SK-N-SH (cell line): Measurements from ENCODE around the gene MBP. TPM values are rescaled to one million over a fixed set of nuclear protein-coding genes. Genes with fewer than 3 reads are reported as not detected.

Experiments
- CTCF ChIA-PET: fragments of 300-600, 350-600 bp; formaldehyde crosslinking; extraction: SDS; loops from one replicate; lab custom pipeline; 2021; lab: Yijun Ruan, JAX
- POLR2A ChIA-PET: fragments of 350-600 bp; sonication (Branson Sonifier 250); formaldehyde crosslinking; extraction: SDS; loops from one replicate; lab custom pipeline; 2020; ENCODE audit warnings: antibody characterized with exemption, inconsistent platforms; lab: Yijun Ruan, JAX
- DNase-seq: peaks from one replicate; pipeline ENCODE4 v3.0.0; 2012
- H2AFZ ChIP-seq: fragments of 200-600 bp; sonication (generic); 2 replicates; pipeline ENCODE4 v1.8.1; 2016; ENCODE audit warnings: antibody characterized with exemption, mild to moderate bottlenecking, low read depth
- H3F3A ChIP-seq: fragments of 200-600 bp; sonication (generic); replicated peaks from 2 replicates; pipeline ENCODE3; 2016; ENCODE audit warnings: antibody characterized with exemption, mild to moderate bottlenecking; ENCODE audit not compliant: insufficient read depth
- H3K27ac ChIP-seq, 2 experiments: fragments of 200-500 bp in 1 of 2; fragments of 200-600 bp in 1 of 2; sonication (Bioruptor generic) in 1 of 2; sonication (generic), shearing (Covaris generic) in 1 of 2; 2 replicates each; pipeline versions ENCODE4 v1.5.1 to v1.6.1; 2014 to 2016; ENCODE audit warnings: low read depth in 2 of 2, inconsistent platforms in 1 of 2, low read length in 1 of 2, mild to moderate bottlenecking in 1 of 2, mixed read lengths in 1 of 2
- H3K27me3 ChIP-seq: fragments of 200-600 bp; sonication (generic), shearing (Covaris generic); 2 replicates; pipeline ENCODE4 v1.6.1; 2016; ENCODE audit warnings: mixed run types; ENCODE audit not compliant: insufficient read depth
- H3K36me3 ChIP-seq, 2 experiments: fragments of 200-500 bp in 1 of 2; fragments of 200-600 bp in 1 of 2; sonication (Bioruptor generic) in 1 of 2; sonication (generic) in 1 of 2; replicated peaks in 1 of 2; 2 replicates each; pipeline versions ENCODE3 to v1.5.1; 2014 to 2016; ENCODE audit warnings: low read length in 1 of 2, mild to moderate bottlenecking in 1 of 2; ENCODE audit not compliant: insufficient read depth in 2 of 2, control insufficient read depth in 1 of 2
- H3K4me1 ChIP-seq, 2 experiments: fragments of 200-500 bp in 1 of 2; fragments of 200-600 bp in 1 of 2; sonication (Bioruptor generic) in 1 of 2; sonication (generic), shearing (Covaris generic) in 1 of 2; 2 replicates each; pipeline versions ENCODE4 v1.5.1 to v1.6.1; 2014 to 2016; ENCODE audit warnings: low read depth in 1 of 2, low read length in 1 of 2, mixed run types in 1 of 2; ENCODE audit not compliant: insufficient read depth in 2 of 2, control insufficient read depth in 1 of 2
- H3K4me2 ChIP-seq: fragments of 200-600 bp; sonication (generic), shearing (Covaris generic); 2 replicates; pipeline ENCODE4 v1.6.1; 2017; ENCODE audit warnings: mixed run types
- H3K4me3 ChIP-seq, 2 experiments: fragments of 200-500 bp in 1 of 2; fragments of 200-600 bp in 1 of 2; sonication (Bioruptor generic) in 1 of 2; sonication (generic), shearing (Covaris generic) in 1 of 2; 2 replicates each; pipeline versions ENCODE4 v1.5.1 to v1.8.1; 2014 to 2016; ENCODE audit warnings: low read depth in 2 of 2, inconsistent platforms in 1 of 2, low read length in 1 of 2, mild to moderate bottlenecking in 1 of 2, mixed read lengths in 1 of 2, moderate library complexity in 1 of 2
- H3K79me2 ChIP-seq: fragments of 200-600 bp; sonication (generic); 2 replicates; pipeline ENCODE4 v1.8.1; 2017; ENCODE audit warnings: mild to moderate bottlenecking; ENCODE audit not compliant: insufficient read depth
- H3K9ac ChIP-seq: fragments of 200-600 bp; sonication (generic); 2 replicates; pipeline ENCODE4 v1.6.1; 2017; ENCODE audit warnings: mixed run types
- H3K9me2 ChIP-seq: fragments of 200-600 bp; sonication (generic); 2 replicates; pipeline ENCODE4 v1.6.1; 2017; ENCODE audit warnings: mixed run types
- H3K9me3 ChIP-seq: fragments of 200-600 bp; sonication (generic); 2 replicates; pipeline ENCODE4 v1.6.1; 2017; ENCODE audit warnings: mixed run types, mild to moderate bottlenecking, moderate library complexity
- H4K20me1 ChIP-seq: fragments of 200-600 bp; sonication (generic); 2 replicates; pipeline ENCODE4 v1.6.1; 2017; ENCODE audit warnings: mild to moderate bottlenecking, mixed run types; ENCODE audit not compliant: insufficient read depth
- FOSL2 ChIP-seq: IDR thresholded peaks from 2 replicates; pipeline ENCODE4 v1.4.0; 2012; ENCODE audit warnings: low read depth, mild to moderate bottlenecking, moderate library complexity, borderline replicate concordance
- JUND ChIP-seq: IDR thresholded peaks from 2 replicates; pipeline ENCODE4 v1.4.0; 2012
- MEF2A ChIP-seq: IDR thresholded peaks from 2 replicates; pipeline ENCODE4 v1.4.0; 2012; ENCODE audit warnings: low read depth, borderline replicate concordance
- MXI1 ChIP-seq: IDR thresholded peaks from 2 replicates; pipeline ENCODE4 v1.6.1; 2012; ENCODE audit warnings: mild to moderate bottlenecking, low read depth, low read length, improper control_type of control experiment
- NFIC ChIP-seq: IDR thresholded peaks from 2 replicates; pipeline ENCODE4 v1.4.0; 2012; ENCODE audit warnings: borderline replicate concordance
- NRF1 ChIP-seq: IDR thresholded peaks from 2 replicates; pipeline ENCODE4 v1.6.1; 2012; ENCODE audit warnings: low read depth, mild to moderate bottlenecking, low read length
- RAD21 ChIP-seq: IDR thresholded peaks from 2 replicates; pipeline ENCODE4 v1.6.1; 2012; ENCODE audit warnings: mild to moderate bottlenecking, low read length
- RFX5 ChIP-seq: IDR thresholded peaks from 2 replicates; pipeline ENCODE4 v1.6.1; 2012; ENCODE audit warnings: mild to moderate bottlenecking, improper control_type of control experiment, low read length
- RXRA ChIP-seq: IDR thresholded peaks from 2 replicates; pipeline ENCODE4 v1.4.0; 2012; ENCODE audit warnings: low read depth, mild to moderate bottlenecking, borderline replicate concordance
- SIN3A ChIP-seq: IDR thresholded peaks from 2 replicates; pipeline ENCODE4 v1.6.1; 2012; ENCODE audit warnings: low read depth, mild to moderate bottlenecking, low read length, moderate library complexity, borderline replicate concordance
- SMC3 ChIP-seq: IDR thresholded peaks from 2 replicates; pipeline ENCODE4 v1.6.1; 2012; ENCODE audit warnings: low read depth, low read length, improper control_type of control experiment
- TAF1 ChIP-seq: IDR thresholded peaks from 2 replicates; pipeline ENCODE4 v1.6.1; 2012; ENCODE audit warnings: low read depth, mild to moderate bottlenecking, low read length, moderate library complexity, borderline replicate concordance
- TCF12 ChIP-seq: IDR thresholded peaks from 2 replicates; pipeline ENCODE4 v1.4.0; 2012
- USF1 ChIP-seq: IDR thresholded peaks from 2 replicates; pipeline ENCODE4 v1.4.0; 2012; ENCODE audit warnings: low read depth, borderline replicate concordance
- USF2 ChIP-seq: fragments of 150-350 bp; IDR thresholded peaks from 2 replicates; pipeline ENCODE4 v1.6.1; 2017; ENCODE audit warnings: antibody characterized with exemption, low read length, low read depth, borderline replicate concordance
- ZBTB33 ChIP-seq: IDR thresholded peaks from 2 replicates; pipeline ENCODE4 v1.4.0; 2012; ENCODE audit warnings: low read depth, borderline replicate concordance
- WGBS: methylation state at CpG from one replicate; pipeline ENCODE4 v1.1.6; 2017; ENCODE audit warnings: low lambda C conversion rate; 5-methylcytosine and 5-hydroxymethylcytosine counted together
- polyA plus RNA-seq, 3 experiments: library from polyadenylated mRNA; depleted of rRNA; stranded (reverse); fragments of >200 nt; gene quantifications; 2 replicates each; pipeline ENCODE4 v1.2.3, GENCODE V29; 2012

The MBP gene
- polyA plus RNA-seq, 1 of the 3 experiments (the other 2 are of a cell fraction): 1.6 TPM

- DNase-seq: no peak
- H3F3A ChIP-seq: no peaks in the 10 kb centered on the region
- no peak overlapping the region for H3K27ac ChIP-seq
- no peaks in the 10 kb centered on the region for H3K27me3 ChIP-seq
- H3K36me3 ChIP-seq: no peaks in the 10 kb centered on the region
- no peaks in the 10 kb centered on the region for H3K9me2 ChIP-seq
- peaks cover 0 to 12% of the 10 kb centered on the region in 2 experiments; a peak in 2 of 4 replicates for H3K4me1 ChIP-seq
- no peak overlapping the region for H3K4me3 ChIP-seq
- H3K79me2 ChIP-seq: no peaks in the 10 kb centered on the region
- 94% methylated on average over 6 of the region's 7 CpGs for WGBS
- no peaks in the 10 kb centered on the region for H4K20me1 ChIP-seq
- TF ChIP-seq NFIC (no peak), SMC3 (no peak), JUND (no peak), RFX5 (no peak), RXRA (no peak), FOSL2 (no peak), SIN3A (no peak), NRF1 (no peak), MEF2A (no peak), TCF12 (no peak), USF2 (no peak), TAF1 (no peak), USF1 (no peak), MXI1 (no peak), ZBTB33 (no peak), RAD21 (no peak)
- TF ChIP-seq, all 33 proteins: peak for 0
- H2AFZ ChIP-seq: no peak overlapping the region
- CTCF ChIA-PET: no interaction called here
- H3K4me2 ChIP-seq: no peak overlapping the region
- H3K9me3 ChIP-seq: no peaks in the 10 kb centered on the region
- no peak overlapping the region for H3K9ac ChIP-seq
- POLR2A ChIA-PET: no interaction called here
These were observed 19.9 kb downstream of the MBP start for GRCh38 chr18:77112747-77113092.
